Fibroblast of villous mesenchyme (primary cell): Measurements from ENCODE around the gene SLC34A3. TPM values are rescaled to one million over a fixed set of nuclear protein-coding genes. Genes with fewer than 3 reads are reported as not detected.

Experiments used
- DNase-seq: peaks from one replicate; pipeline ENCODE4 v3.0.0-alpha.2; 2010; ENCODE audit warnings: low read depth
- H3K4me3 ChIP-seq: 2 replicates; pipeline ENCODE4 v1.5.1; 2011; ENCODE audit warnings: low read depth, mild to moderate bottlenecking, low read length
- CTCF ChIP-seq: IDR thresholded peaks from 2 replicates; pipeline ENCODE4 v1.5.1; 2012; ENCODE audit warnings: low read depth, mild to moderate bottlenecking, low read length; ENCODE audit not compliant: insufficient read depth
- total RNA-seq: library from RNA; depleted of rRNA; stranded (reverse); fragments of >200 nt; gene quantifications from 2 replicates; pipeline ENCODE4 v1.2.3, GENCODE V29; 2012

SLC34A3 gene
- total RNA-seq, 1 donor: not detected

GRCh38 chr9:137201205-137201868, 29.4 kb upstream of the SLC34A3 start:
- H3K4me3 ChIP-seq: peak overlapping the region; percentile 76
- DNase-seq: no peak
- no peak for TF ChIP-seq CTCF

- no peak overlapping the region for H3K4me3 ChIP-seq
- TF ChIP-seq CTCF: no peak
- no peak for DNase-seq
Measured at GRCh38 chr9:137202966-137203365, 27.7 kb upstream of the SLC34A3 start.

GRCh38 chr9:137204731-137205125, 26.0 kb upstream of the SLC34A3 start:
- H3K4me3 ChIP-seq: peak overlapping the region; percentile 96
- DNase-seq: no peak
- TF ChIP-seq CTCF: no peak

GRCh38 chr9:137205126-137206069, 25.3 kb upstream of the SLC34A3 start, which contains the start of the genes NDOR1 and TMEM203:
NDOR1 (plus strand) TSS chr9:137205700; CDS start chr9:137205778, 78 bp downstream.
TMEM203 (minus strand) TSS chr9:137205648; CDS start chr9:137205414, 234 bp downstream.
- peak; percentile 85 for DNase-seq
- no peak for TF ChIP-seq CTCF
- H3K4me3 ChIP-seq: peak within 1 kb of the TSS; percentile 96

- DNase-seq: no peak
- H3K4me3 ChIP-seq: peak overlapping the region; percentile 96
- no peak for TF ChIP-seq CTCF
Measured at GRCh38 chr9:137206602-137207001, 24.1 kb upstream of the SLC34A3 start.

GRCh38 chr9:137211532-137211931, 19.2 kb upstream of the SLC34A3 start:
- H3K4me3 ChIP-seq: no peak overlapping the region
- no peak for DNase-seq
- no peak for TF ChIP-seq CTCF
